ENCODE measurements around the gene GPR61.

DNA sequence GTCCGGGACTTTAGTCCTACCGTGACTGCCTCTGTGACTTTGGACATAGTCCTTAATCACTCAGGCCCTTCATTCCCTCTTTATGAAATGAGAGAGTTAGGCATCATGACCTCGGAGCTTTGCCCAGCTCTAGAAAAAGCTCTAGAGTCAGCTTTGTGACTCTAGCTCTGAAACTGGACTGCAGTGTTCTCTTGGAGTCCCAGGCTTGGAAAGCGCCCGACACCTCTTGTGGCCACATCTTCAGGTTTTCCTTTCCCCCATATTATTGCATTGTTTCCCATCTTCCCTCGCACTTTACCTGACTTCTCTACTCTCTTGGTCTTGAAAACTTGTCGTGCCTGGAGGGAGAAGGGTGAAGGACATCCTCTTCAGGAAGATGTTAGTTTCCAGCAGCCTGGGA, 17.6 kb upstream of the GPR61 start:
- no peak for TF ChIP-seq POLR2A (IDR thresholded peaks at IDR 0.05)
- TF ChIP-seq, protein P1, sequence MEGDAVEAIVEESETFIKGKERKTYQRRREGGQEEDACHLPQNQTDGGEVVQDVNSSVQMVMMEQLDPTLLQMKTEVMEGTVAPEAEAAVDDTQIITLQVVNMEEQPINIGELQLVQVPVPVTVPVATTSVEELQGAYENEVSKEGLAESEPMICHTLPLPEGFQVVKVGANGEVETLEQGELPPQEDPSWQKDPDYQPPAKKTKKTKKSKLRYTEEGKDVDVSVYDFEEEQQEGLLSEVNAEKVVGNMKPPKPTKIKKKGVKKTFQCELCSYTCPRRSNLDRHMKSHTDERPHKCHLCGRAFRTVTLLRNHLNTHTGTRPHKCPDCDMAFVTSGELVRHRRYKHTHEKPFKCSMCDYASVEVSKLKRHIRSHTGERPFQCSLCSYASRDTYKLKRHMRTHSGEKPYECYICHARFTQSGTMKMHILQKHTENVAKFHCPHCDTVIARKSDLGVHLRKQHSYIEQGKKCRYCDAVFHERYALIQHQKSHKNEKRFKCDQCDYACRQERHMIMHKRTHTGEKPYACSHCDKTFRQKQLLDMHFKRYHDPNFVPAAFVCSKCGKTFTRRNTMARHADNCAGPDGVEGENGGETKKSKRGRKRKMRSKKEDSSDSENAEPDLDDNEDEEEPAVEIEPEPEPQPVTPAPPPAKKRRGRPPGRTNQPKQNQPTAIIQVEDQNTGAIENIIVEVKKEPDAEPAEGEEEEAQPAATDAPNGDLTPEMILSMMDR (IDR thresholded peaks at IDR 0.05), result no peak
